Stimulated activated CD8-positive, alpha-beta memory T cell treated with anti-CD3 and anti-CD28 coated beads, Interleukin-15, amount 100 ng/mL, for 1 hour (primary cell): ENCODE measurements around the gene GABRG3.

ENCODE experiments used
- DNase-seq: peaks from one replicate; pipeline ENCODE4 v3.0.0-alpha.2; 2020; ENCODE audit warnings: low read depth

The GABRG3 gene

GRCh38 chr15:27473845-27474244 is 502.9 kb downstream of the GABRG3 start:
- DNase-seq, result no peak

GRCh38 chr15:27475395-27475794 is 504.4 kb downstream of the GABRG3 start:
- no peak for DNase-seq

- DNase-seq, result no peak
These were observed 508.5 kb downstream of the GABRG3 start for GRCh38 chr15:27479296-27480140.

GRCh38 chr15:27480141-27480530 is 509.2 kb downstream of the GABRG3 start:
- no peak for DNase-seq

- DNase-seq, result no peak
These were observed 509.7 kb downstream of the GABRG3 start for GRCh38 chr15:27480642-27481041.

- no peak for DNase-seq
These were observed 510.8 kb downstream of the GABRG3 start for GRCh38 chr15:27481768-27482167.

GRCh38 chr15:27482287-27482686 is 511.3 kb downstream of the GABRG3 start:
- DNase-seq, result no peak

GRCh38 chr15:27483124-27483523 is 512.1 kb downstream of the GABRG3 start:
- no peak for DNase-seq

GRCh38 chr15:27485265-27485664 is 514.3 kb downstream of the GABRG3 start:
- DNase-seq, result no peak

GRCh38 chr15:27486051-27486450 is 515.1 kb downstream of the GABRG3 start:
- no peak for DNase-seq

GRCh38 chr15:27486683-27487647 is 516.0 kb downstream of the GABRG3 start:
- DNase-seq, result no peak

- no peak for DNase-seq
These were observed 516.9 kb downstream of the GABRG3 start for GRCh38 chr15:27487846-27488245.

GRCh38 chr15:27490867-27491595 is 520.0 kb downstream of the GABRG3 start:
- DNase-seq, result no peak

GRCh38 chr15:27491666-27492621 is 521.0 kb downstream of the GABRG3 start:
- DNase-seq, result no peak

GRCh38 chr15:27495963-27496459 is 525.0 kb downstream of the GABRG3 start:
- DNase-seq, result no peak

GRCh38 chr15:27498700-27499099 is 527.7 kb downstream of the GABRG3 start:
- DNase-seq, result no peak

GRCh38 chr15:27499191-27499590 is 528.2 kb downstream of the GABRG3 start:
- DNase-seq, result no peak

GRCh38 chr15:27499719-27500118 is 528.7 kb downstream of the GABRG3 start:
- DNase-seq, result no peak

GRCh38 chr15:27500206-27500605 is 529.2 kb downstream of the GABRG3 start:
- DNase-seq, result no peak

GRCh38 chr15:27506752-27507151 is 535.8 kb downstream of the GABRG3 start:
- no peak for DNase-seq

GRCh38 chr15:27509014-27509413 is 538.0 kb downstream of the GABRG3 start:
- no peak for DNase-seq
